Measurements from ENCODE around the gene SERINC2. TPM values are rescaled to one million over a fixed set of nuclear protein-coding genes. Genes with fewer than 3 reads are reported as not detected.
"Not testable (repeated sequence)": the region's sequence is repeated elsewhere in the genome, so short reads cannot be mapped to it uniquely, and the experiment has no call there.

SERINC2 gene
- total RNA-seq, 1 donor from 2014 or later = 2.8 TPM

DNA sequence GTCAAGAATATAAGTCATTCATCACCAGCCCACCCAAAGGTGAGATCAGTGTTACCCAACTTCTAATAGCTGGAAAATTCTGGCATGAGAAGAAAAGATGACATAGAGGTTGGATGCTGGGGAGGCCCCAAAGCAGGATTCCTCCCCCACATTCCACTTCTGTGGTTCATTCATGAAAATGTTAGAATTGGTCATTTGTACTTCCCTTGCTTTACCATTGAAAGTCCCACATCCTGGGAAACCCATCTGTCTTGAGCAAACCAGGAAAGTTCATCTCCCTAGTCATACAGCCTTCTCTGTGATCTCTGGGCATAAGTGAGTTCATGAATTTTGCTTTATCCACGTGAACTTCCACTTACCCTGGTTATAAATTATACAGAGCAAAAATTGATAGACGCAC lies 66.8 kb downstream of the SERINC2 start:
- intact Hi-C loops (cut with DNase I) = no loop called here
- no peak for DNase-seq (ENCODE audit: low spot score)

- intact Hi-C loops (cut with DNase I); DNase-seq (ENCODE audit: low spot score): not testable (repeated sequence)
Observed at GRCh38 chr1:31480426-31480825, 67.4 kb downstream of the SERINC2 start.

DNA sequence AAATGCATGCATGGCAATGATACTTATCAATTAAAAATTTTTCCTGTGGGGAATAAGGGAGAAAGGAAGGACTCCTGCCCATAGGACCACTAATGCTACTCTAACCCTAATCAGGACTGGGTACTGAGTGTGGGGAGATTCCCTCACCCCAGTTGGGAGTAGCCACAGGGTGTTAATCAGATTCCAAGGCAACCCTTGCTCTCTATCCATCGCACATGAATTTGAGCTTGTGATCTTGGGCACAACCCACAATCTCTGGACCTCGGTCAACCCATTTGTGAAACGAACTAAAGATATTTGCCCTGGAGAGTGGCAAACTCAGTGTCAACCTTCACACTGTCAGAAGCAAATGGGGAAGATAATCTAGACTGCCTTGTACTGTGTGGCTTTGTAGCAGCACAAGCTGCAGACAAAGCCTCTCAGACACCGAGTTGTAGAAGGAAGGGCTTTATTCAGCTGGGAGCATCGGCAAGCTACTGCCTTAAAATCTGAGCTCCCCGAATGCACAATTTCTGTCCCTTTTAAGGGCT lies 69.5 kb downstream of the SERINC2 start:
- DNase-seq (ENCODE audit: low spot score) = no peak
- intact Hi-C loops (cut with DNase I) = no loop called here

GRCh38 chr1:31483012-31483946 lies 70.3 kb downstream of the SERINC2 start:
- intact Hi-C loops (cut with DNase I) = no loop called here
- DNase-seq (ENCODE audit: low spot score) = no peak

Other genes starting within 250 kb of the SERINC2 start
- gene NKAIN1, start 173.3 kb upstream of the SERINC2 start, total RNA-seq = 0.11 TPM
- gene SNRNP40, start 116.4 kb upstream of the SERINC2 start, total RNA-seq = 21.6 TPM
- gene ZCCHC17, start 116.2 kb upstream of the SERINC2 start, total RNA-seq = 12.4 TPM
- gene FABP3, start 40.1 kb upstream of the SERINC2 start, total RNA-seq = 3,048 TPM
- 180 TPM for gene TINAGL1, start 163.3 kb downstream of the SERINC2 start, total RNA-seq
- gene HCRTR1, start 204.5 kb downstream of the SERINC2 start, total RNA-seq = not detected
- gene PEF1, start 231.7 kb downstream of the SERINC2 start, total RNA-seq = 55.1 TPM